GM19463 (cell line): ENCODE data around the gene SPR.
A peak's percentile ranks its signal among the peaks of the same experiment; 100 is the strongest.

Experiments
- ATAC-seq: cut with Tn5 transposase; IDR thresholded peaks from one replicate; pipeline ENCODE4 v1.9.1; 2021; ENCODE audit warnings: mild to moderate bottlenecking, moderate library complexity; ENCODE audit not compliant: unreplicated experiment

The SPR gene

GRCh38 chr2:72887032-72887739 lies at the start of gene SPR:
Gene SPR, plus strand, starts transcription at chr2:72887408. Its CDS starts 25 bp downstream, at chr2:72887433.
- ATAC-seq: peak; percentile 93

- ATAC-seq: no peak
Measured at GRCh38 chr2:72840066-72840465, 47.1 kb upstream of the SPR start.

- ATAC-seq: no peak
Measured at GRCh38 chr2:72841462-72842125, 45.6 kb upstream of the SPR start.

- no peak for ATAC-seq
Measured at GRCh38 chr2:72843301-72843700, 43.9 kb upstream of the SPR start.

GRCh38 chr2:72846171-72847095 lies 40.8 kb upstream of the SPR start:
- peak; percentile 99 for ATAC-seq

GRCh38 chr2:72847534-72848315 lies 39.5 kb upstream of the SPR start:
- ATAC-seq: no peak

- no peak for ATAC-seq
Measured at GRCh38 chr2:72848436-72849137, 38.6 kb upstream of the SPR start.

GRCh38 chr2:72849138-72849462 lies 38.1 kb upstream of the SPR start:
- ATAC-seq: no peak

- ATAC-seq: no peak
Measured at GRCh38 chr2:72851333-72851732, 35.9 kb upstream of the SPR start.

- ATAC-seq: no peak
Measured at GRCh38 chr2:72859831-72860262, 27.4 kb upstream of the SPR start.

- ATAC-seq: peak; percentile 92
Measured at GRCh38 chr2:72862239-72862988, 24.8 kb upstream of the SPR start.

- no peak for ATAC-seq
Measured at GRCh38 chr2:72863046-72863445, 24.2 kb upstream of the SPR start.

- peak; percentile 60 for ATAC-seq
Measured at GRCh38 chr2:72864500-72864899, 22.7 kb upstream of the SPR start.

- no peak for ATAC-seq
Measured at GRCh38 chr2:72871060-72871459, 16.1 kb upstream of the SPR start.

GRCh38 chr2:72871880-72872279 lies 15.3 kb upstream of the SPR start:
- no peak for ATAC-seq

GRCh38 chr2:72883356-72883962 lies 3.7 kb upstream of the SPR start:
- ATAC-seq: no peak

- no peak for ATAC-seq
Measured at GRCh38 chr2:72886505-72887031, 640 bp upstream of the SPR start.

GRCh38 chr2:72887740-72888437 lies 681 bp downstream of the SPR start:
- ATAC-seq: peak; percentile 37
